K562 (cell line): ENCODE results near the gene C12orf75. TPM values are rescaled to one million over a fixed set of nuclear protein-coding genes. Genes with fewer than 3 reads are reported as not detected.

Source experiments
- ATAC-seq: fragments of 200-7000 bp; cut with Tn5 transposase; 3 replicates; pipeline ENCODE4 v1.9.1; 2020; ENCODE audit warnings: moderate library complexity
- BruUV-seq: library from RNA; stranded (reverse); fragments of 400-500 nt; replicated peaks from 2 replicates; lab custom pipeline; 2021; lab: Mats Ljungman, UMichigan
- CTCF ChIA-PET: fragments of 300-600 bp; formaldehyde crosslinking; extraction: SDS; loops from one replicate; lab custom pipeline; 2021; ENCODE audit warnings: low intra/inter-chr PET ratio; lab: Yijun Ruan, JAX
- POLR2A ChIA-PET: fragments of 300-600, 350-650 bp; sonication (Branson Sonifier 250); formaldehyde crosslinking; extraction: SDS; loops from one replicate; lab custom pipeline; 2021; ENCODE audit warnings: antibody characterized with exemption, inconsistent platforms; lab: Yijun Ruan, JAX
- DNase-seq, 4 experiments: peaks; one replicate each; pipeline versions ENCODE4 v3.0.0 to v3.0.0-alpha.2; 2011 to 2018; ENCODE audit warnings: low spot score in 3 of 4, mixed read lengths in 3 of 4; ENCODE audit errors: extremely low read depth in 1 of 4
- FAIRE-seq: peaks from 2 replicates; lab custom pipeline; 2011; peaks lifted over from hg19 to GRCh38; lab: Jason Lieb, UNC
- H2AFZ ChIP-seq: 2 replicates; pipeline ENCODE4 v1.6.0; 2011; ENCODE audit warnings: low read depth, low read length, control low read depth, inconsistent platforms
- H3K27ac ChIP-seq: fragments of 200-600 bp; 3 replicates; pipeline ENCODE4 v1.8.0; 2011; ENCODE audit warnings: low read depth, mild to moderate bottlenecking, control low read depth, inconsistent platforms, low read length, moderate library complexity, mixed read lengths; ENCODE audit errors: extremely low read depth
- H3K27me3 ChIP-seq, 2 experiments: fragments of 300-600 bp in 1 of 2; 2 replicates in 1 of 2; 3 replicates in 1 of 2; pipeline versions ENCODE4 v1.6.0 to v1.8.0; 2011; ENCODE audit warnings: inconsistent platforms in 2 of 2, low read length in 2 of 2, mild to moderate bottlenecking in 1 of 2, mixed read lengths in 1 of 2, moderate library complexity in 1 of 2; ENCODE audit not compliant: control insufficient read depth in 2 of 2, insufficient read depth in 2 of 2
- H3K36me3 ChIP-seq: fragments of 300-600 bp; 3 replicates; pipeline ENCODE4 v1.8.0; 2011; ENCODE audit warnings: mild to moderate bottlenecking, low read length, inconsistent platforms; ENCODE audit not compliant: control insufficient read depth, insufficient read depth
- H3K4me1 ChIP-seq, 2 experiments: fragments of 200-600 bp in 1 of 2; replicated peaks in 1 of 2; 2 replicates in 1 of 2; 3 replicates in 1 of 2; pipeline versions ENCODE4 v1.5.1 to v1.8.0; 2011; ENCODE audit warnings: inconsistent platforms in 2 of 2, low read length in 2 of 2, mild to moderate bottlenecking in 1 of 2, mixed read lengths in 1 of 2, moderate library complexity in 1 of 2; ENCODE audit not compliant: control insufficient read depth in 2 of 2, insufficient read depth in 2 of 2
- H3K4me2 ChIP-seq: 2 replicates; pipeline ENCODE4 v1.6.1; 2011; ENCODE audit warnings: low read length, control low read depth, inconsistent platforms, mixed read lengths; ENCODE audit not compliant: insufficient read depth
- H3K4me3 ChIP-seq: fragments of 200-600 bp; sonication (generic), shearing (Covaris generic); 2 replicates; pipeline ENCODE4 v1.5.1; 2016; ENCODE audit warnings: control low read depth, inconsistent platforms
- H3K79me2 ChIP-seq: fragments of 200-600 bp; 3 replicates; pipeline ENCODE4 v1.8.0; 2011; ENCODE audit warnings: low read length, inconsistent platforms; ENCODE audit not compliant: control insufficient read depth, insufficient read depth
- H3K9ac ChIP-seq, 2 experiments: 2 replicates each; pipeline versions ENCODE4 v1.6.0 to v1.6.1; 2011; ENCODE audit warnings: low read depth in 2 of 2, low read length in 2 of 2, control low read depth in 1 of 2, inconsistent platforms in 1 of 2, mild to moderate bottlenecking in 1 of 2, mixed read lengths in 1 of 2; ENCODE audit not compliant: insufficient read depth in 1 of 2
- H3K9me1 ChIP-seq: one replicate; pipeline ENCODE4 v1.6.0; 2011; ENCODE audit warnings: inconsistent platforms, mild to moderate bottlenecking, low read length, moderate library complexity; ENCODE audit not compliant: control insufficient read depth, insufficient read depth
- H3K9me3 ChIP-seq: replicated peaks from 2 replicates; pipeline ENCODE4 v1.5.1; 2011; ENCODE audit warnings: low read depth, low read length, inconsistent platforms; ENCODE audit not compliant: control insufficient read depth, insufficient read depth
- H4K20me1 ChIP-seq: replicated peaks from 2 replicates; pipeline ENCODE4 v1.6.1; 2011; ENCODE audit warnings: low read length, inconsistent platforms, mixed read lengths; ENCODE audit not compliant: control insufficient read depth, insufficient read depth
- ARID1B ChIP-seq: fragments of 450-650 bp; IDR thresholded peaks from 2 replicates; pipeline ENCODE4 v1.6.1; 2016; ENCODE audit warnings: antibody characterized with exemption, mild to moderate bottlenecking, inconsistent platforms
- CBX2 ChIP-seq: fragments of 200-600 bp; sonication (generic); IDR thresholded peaks from one replicate; pipeline ENCODE4 v1.6.1; 2012; ENCODE audit warnings: mild to moderate bottlenecking, low read length, inconsistent platforms; ENCODE audit not compliant: insufficient read depth, poor library complexity, severe bottlenecking
- HSF4 ChIP-seq: fragments of 250-450 bp; sonication (Bioruptor Pico); IDR thresholded peaks from 2 replicates; pipeline ENCODE4 v2.1.2; 2022; ENCODE audit warnings: mild to moderate bottlenecking, moderate library complexity, borderline replicate concordance
- NR2F6 ChIP-seq: fragments of 450-650 bp; formaldehyde crosslinking; IDR thresholded peaks from 2 replicates; pipeline ENCODE4 v1.4.0; 2020; ENCODE audit warnings: mild to moderate bottlenecking
- SIN3B ChIP-seq: fragments of 450-650 bp; IDR thresholded peaks from 2 replicates; pipeline ENCODE4 v1.6.1; 2017; ENCODE audit warnings: low read depth, mild to moderate bottlenecking, moderate library complexity
- SMARCA4 ChIP-seq: fragments of 450-650 bp; IDR thresholded peaks from 2 replicates; pipeline ENCODE4 v1.6.1; 2016
- STAG1 ChIP-seq: sonication (generic); formaldehyde crosslinking; IDR thresholded peaks from 2 replicates; pipeline ENCODE4 v1.5.0; 2020; ENCODE audit warnings: missing genetic modification reagents, borderline replicate concordance
- ZC3H8 ChIP-seq: fragments of 450-650 bp; IDR thresholded peaks from 2 replicates; pipeline ENCODE4 v1.6.1; 2017
- ZNF133 ChIP-seq: fragments of 250-450 bp; sonication (Bioruptor Pico); IDR thresholded peaks from 2 replicates; pipeline ENCODE4 v1.4.0; 2020; ENCODE audit warnings: mild to moderate bottlenecking
- ZNF436 ChIP-seq: fragments of 250-450, 450-650 bp; sonication (Bioruptor Pico); formaldehyde crosslinking; IDR thresholded peaks from 2 replicates; pipeline ENCODE4 v1.7.0; 2020; ENCODE audit warnings: mild to moderate bottlenecking
- WGBS: fragments of 100-300 bp; shearing (Covaris generic); methylation state at CpG from one replicate; pipeline ENCODE4 v1.1.6; 2016; ENCODE audit warnings: low coverage, mixed read lengths; ENCODE audit not compliant: insufficient coverage; ENCODE audit errors: missing lambda C conversion rate; 5-methylcytosine and 5-hydroxymethylcytosine counted together
- in situ Hi-C: fragments of 300-500 bp; cut with MboI; formaldehyde crosslinking; loops from 4 replicates; pipeline ENCODE4 v1.15.0; 2018; ENCODE audit warnings: inconsistent platforms, mixed read lengths
- intact Hi-C: fragments of 100-400 bp; cut with micrococcal nuclease; formaldehyde crosslinking; loops from 2 replicates; pipeline ENCODE4 v1.14.2; 2022
- polyA plus RNA-seq, 8 experiments: library from polyadenylated mRNA; depleted of rRNA in 4 of 8; stranded (reverse) in 5 of 8; unstranded in 3 of 8; fragments of >200 nt; fragmentation: Nextera tagmentation in 2 of 8; fragmentation: Illumina TruSeq in 1 of 8; extraction: Ambion mirVana in 2 of 8; extraction: Trizol in 1 of 8; gene quantifications; 2 replicates each; pipeline versions ENCODE4 v1.2.1 to v1.2.3, GENCODE V29; 2011 to 2014; ENCODE audit warnings: inconsistent platforms in 1 of 8, missing spikeins in 1 of 8
- total RNA-seq, 7 experiments: library from RNA; depleted of rRNA in 6 of 7; stranded (reverse); fragments of >200 nt in 6 of 7; fragmentation: Illumina TruSeq in 2 of 7; extraction: Trizol in 2 of 7; gene quantifications; 2 replicates each; pipeline versions ENCODE4 v1.2.1 to v1.2.3, GENCODE V29; 2011 to 2021; ENCODE audit warnings: low replicate concordance in 1 of 7
- TF ChIP-seq, protein P1 (sequence below): fragments of 450-650 bp; formaldehyde crosslinking; IDR thresholded peaks from 2 replicates; pipeline ENCODE4 v1.4.0; 2020; ENCODE audit warnings: mild to moderate bottlenecking
- TF ChIP-seq, protein P2 (sequence below): fragments of 250-450 bp; sonication (Bioruptor Pico); IDR thresholded peaks from 2 replicates; pipeline ENCODE4 v1.9.0; 2021; ENCODE audit warnings: mild to moderate bottlenecking, inconsistent platforms
- TF ChIP-seq, protein P3 (sequence below): fragments of 150-350 bp; IDR thresholded peaks from 2 replicates; pipeline ENCODE4 v1.6.1; 2014; ENCODE audit warnings: low read depth, mild to moderate bottlenecking, low read length, borderline replicate concordance
- TF ChIP-seq, protein P4 (sequence below), 3 experiments: fragments of 200-800 bp in 1 of 3; sonication (Bioruptor generic) in 1 of 3; sonication (generic) in 1 of 3; formaldehyde crosslinking in 1 of 3; IDR thresholded peaks; 2 replicates each; pipeline versions ENCODE4 v1.6.1 to v1.8.0; 2016 to 2022; ENCODE audit warnings: mild to moderate bottlenecking in 2 of 3, missing compliant biosample characterization in 2 of 3, missing genetic modification characterization in 2 of 3, missing genetic modification reagents in 1 of 3

The C12orf75 gene
- total and polyA plus RNA-seq, 9 of the 15 experiments (the other 6 are each of a cell fraction or from before 2014, with no cell fraction given) = 0.06 to 0.82 (median 0.26) TPM; not detected in 3

DNA sequence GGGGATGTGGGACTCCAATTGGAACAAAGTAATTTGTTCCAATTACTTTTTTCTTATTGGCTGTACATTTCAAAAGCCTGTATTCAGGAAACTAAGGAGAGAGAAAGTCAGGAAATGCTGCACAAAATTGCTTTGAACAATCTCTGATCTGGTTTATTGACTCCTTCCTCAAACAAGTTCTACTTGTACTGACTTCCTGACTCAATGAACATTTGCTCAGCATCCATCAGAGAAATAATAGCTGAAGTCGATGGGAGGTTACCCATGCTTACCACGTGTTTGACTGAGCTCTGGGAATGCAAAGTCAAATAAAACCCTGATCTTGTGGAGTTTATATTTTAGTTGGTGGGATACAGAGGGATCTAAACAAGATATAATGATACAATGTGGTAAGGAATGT, 15.4 kb upstream of the C12orf75 start (continued):
- TF ChIP-seq, protein P1, sequence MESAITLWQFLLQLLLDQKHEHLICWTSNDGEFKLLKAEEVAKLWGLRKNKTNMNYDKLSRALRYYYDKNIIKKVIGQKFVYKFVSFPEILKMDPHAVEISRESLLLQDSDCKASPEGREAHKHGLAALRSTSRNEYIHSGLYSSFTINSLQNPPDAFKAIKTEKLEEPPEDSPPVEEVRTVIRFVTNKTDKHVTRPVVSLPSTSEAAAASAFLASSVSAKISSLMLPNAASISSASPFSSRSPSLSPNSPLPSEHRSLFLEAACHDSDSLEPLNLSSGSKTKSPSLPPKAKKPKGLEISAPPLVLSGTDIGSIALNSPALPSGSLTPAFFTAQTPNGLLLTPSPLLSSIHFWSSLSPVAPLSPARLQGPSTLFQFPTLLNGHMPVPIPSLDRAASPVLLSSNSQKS = no peak
- TF ChIP-seq, protein P2, sequence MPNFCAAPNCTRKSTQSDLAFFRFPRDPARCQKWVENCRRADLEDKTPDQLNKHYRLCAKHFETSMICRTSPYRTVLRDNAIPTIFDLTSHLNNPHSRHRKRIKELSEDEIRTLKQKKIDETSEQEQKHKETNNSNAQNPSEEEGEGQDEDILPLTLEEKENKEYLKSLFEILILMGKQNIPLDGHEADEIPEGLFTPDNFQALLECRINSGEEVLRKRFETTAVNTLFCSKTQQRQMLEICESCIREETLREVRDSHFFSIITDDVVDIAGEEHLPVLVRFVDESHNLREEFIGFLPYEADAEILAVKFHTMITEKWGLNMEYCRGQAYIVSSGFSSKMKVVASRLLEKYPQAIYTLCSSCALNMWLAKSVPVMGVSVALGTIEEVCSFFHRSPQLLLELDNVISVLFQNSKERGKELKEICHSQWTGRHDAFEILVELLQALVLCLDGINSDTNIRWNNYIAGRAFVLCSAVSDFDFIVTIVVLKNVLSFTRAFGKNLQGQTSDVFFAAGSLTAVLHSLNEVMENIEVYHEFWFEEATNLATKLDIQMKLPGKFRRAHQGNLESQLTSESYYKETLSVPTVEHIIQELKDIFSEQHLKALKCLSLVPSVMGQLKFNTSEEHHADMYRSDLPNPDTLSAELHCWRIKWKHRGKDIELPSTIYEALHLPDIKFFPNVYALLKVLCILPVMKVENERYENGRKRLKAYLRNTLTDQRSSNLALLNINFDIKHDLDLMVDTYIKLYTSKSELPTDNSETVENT (CRISPR knock-in tag) = no peak
- TF ChIP-seq ARID1B (no peak), ZNF133 (CRISPR knock-in tag) (no peak), ZNF436 (CRISPR knock-in tag) (no peak), HSF4 (no peak)

DNA sequence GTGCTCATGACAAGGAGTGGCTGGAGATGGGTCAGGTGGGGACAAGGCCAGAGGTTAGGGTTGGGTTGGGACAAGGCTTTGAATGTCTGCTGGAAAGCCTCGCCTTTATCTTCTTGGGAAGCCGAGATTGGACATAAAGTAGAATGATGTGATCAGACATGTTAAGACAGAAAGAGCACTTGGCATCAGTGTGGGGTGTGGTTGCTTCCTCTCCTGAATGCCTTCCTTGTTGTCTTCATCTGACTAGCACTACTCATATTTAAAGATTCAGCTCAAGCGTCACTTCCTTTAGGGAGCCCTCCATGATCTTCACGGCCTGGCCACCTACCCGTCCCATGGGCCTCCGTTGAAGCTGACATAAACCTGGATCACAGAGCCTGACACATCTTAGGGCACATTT, 14.8 kb upstream of the C12orf75 start:
- BruUV-seq = no TSS peak
- FAIRE-seq (no peak), ATAC-seq (no peak), DNase-seq (no peak)
- Histone ChIP-seq H4K20me1 (no peaks in the 10 kb centered on the region), H3K79me2 (no peaks in the 10 kb centered on the region), H3K4me2 (no peak overlapping the region), H2AFZ (no peak overlapping the region), H3K9me1 (no peaks in the 10 kb centered on the region), H3K36me3 (no peaks in the 10 kb centered on the region), H3K27ac (no peak overlapping the region), H3K4me3 (no peak overlapping the region), H3K4me1 (no peaks in the 10 kb centered on the region), H3K9me3 (no peaks in the 10 kb centered on the region), H3K9ac (no peak overlapping the region), H3K27me3 (peaks cover 0 to 14% of the 10 kb centered on the region in 2 experiments; a peak in 2 of 5 replicates)
- CTCF ChIA-PET = no interaction called here
- POLR2A ChIA-PET = no interaction called here
- in situ Hi-C loops (no loop called here), intact Hi-C loops (no loop called here)
- WGBS = 0% methylated on average over 6 of the region's 6 CpGs
- TF ChIP-seq SIN3B (no peak), SMARCA4 (no peak), STAG1 (CRISPR knock-in tag) (no peak), CBX2 (no peak), NR2F6 (CRISPR knock-in tag) (no peak), ZC3H8 (no peak)
- TF ChIP-seq, protein P3, sequence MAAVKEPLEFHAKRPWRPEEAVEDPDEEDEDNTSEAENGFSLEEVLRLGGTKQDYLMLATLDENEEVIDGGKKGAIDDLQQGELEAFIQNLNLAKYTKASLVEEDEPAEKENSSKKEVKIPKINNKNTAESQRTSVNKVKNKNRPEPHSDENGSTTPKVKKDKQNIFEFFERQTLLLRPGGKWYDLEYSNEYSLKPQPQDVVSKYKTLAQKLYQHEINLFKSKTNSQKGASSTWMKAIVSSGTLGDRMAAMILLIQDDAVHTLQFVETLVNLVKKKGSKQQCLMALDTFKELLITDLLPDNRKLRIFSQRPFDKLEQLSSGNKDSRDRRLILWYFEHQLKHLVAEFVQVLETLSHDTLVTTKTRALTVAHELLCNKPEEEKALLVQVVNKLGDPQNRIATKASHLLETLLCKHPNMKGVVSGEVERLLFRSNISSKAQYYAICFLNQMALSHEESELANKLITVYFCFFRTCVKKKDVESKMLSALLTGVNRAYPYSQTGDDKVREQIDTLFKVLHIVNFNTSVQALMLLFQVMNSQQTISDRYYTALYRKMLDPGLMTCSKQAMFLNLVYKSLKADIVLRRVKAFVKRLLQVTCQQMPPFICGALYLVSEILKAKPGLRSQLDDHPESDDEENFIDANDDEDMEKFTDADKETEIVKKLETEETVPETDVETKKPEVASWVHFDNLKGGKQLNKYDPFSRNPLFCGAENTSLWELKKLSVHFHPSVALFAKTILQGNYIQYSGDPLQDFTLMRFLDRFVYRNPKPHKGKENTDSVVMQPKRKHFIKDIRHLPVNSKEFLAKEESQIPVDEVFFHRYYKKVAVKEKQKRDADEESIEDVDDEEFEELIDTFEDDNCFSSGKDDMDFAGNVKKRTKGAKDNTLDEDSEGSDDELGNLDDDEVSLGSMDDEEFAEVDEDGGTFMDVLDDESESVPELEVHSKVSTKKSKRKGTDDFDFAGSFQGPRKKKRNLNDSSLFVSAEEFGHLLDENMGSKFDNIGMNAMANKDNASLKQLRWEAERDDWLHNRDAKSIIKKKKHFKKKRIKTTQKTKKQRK = no peak
- TF ChIP-seq, protein P4, sequence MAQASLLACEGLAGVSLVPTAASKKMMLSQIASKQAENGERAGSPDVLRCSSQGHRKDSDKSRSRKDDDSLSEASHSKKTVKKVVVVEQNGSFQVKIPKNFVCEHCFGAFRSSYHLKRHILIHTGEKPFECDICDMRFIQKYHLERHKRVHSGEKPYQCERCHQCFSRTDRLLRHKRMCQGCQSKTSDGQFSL (CRISPR knock-in tag; IDR thresholded peaks at IDR 0.05) = no peak
- TF ChIP-seq, protein P4 (tag; IDR thresholded peaks at IDR 0.05) = no peak
